Stimulated activated naive B cell treated with anti-CD40 and anti-IgM and Interleukin-4, amounts not matched to agents 10 μg/mL and 1 μg/mL and 100 μg/mL, for 72 hours (primary cell): ENCODE data around the gene TSR1.
A peak's percentile ranks its signal among the peaks of the same experiment; 100 is the strongest.

ENCODE experiments used
- ATAC-seq, 2 donors: fragments of 150-1000 bp; cut with Tn5 transposase; replicated peaks; 2 replicates each; pipeline ENCODE4 v1.10.0; 2021; ENCODE audit warnings: moderate library complexity in 1 of 2
- DNase-seq: peaks from one replicate; pipeline ENCODE4 v3.0.0; 2021
- H3K27ac Mint-ChIP-seq: one replicate; pipeline ENCODE4 v1.8.0; 2022; ENCODE audit warnings: mild to moderate bottlenecking, mixed read lengths
- H3K27me3 Mint-ChIP-seq, 2 donors: one replicate each; pipeline ENCODE4 v1.8.0; 2022; ENCODE audit warnings: mixed read lengths in 2 of 2
- H3K36me3 Mint-ChIP-seq, 2 donors: one replicate each; pipeline ENCODE4 v1.8.0; 2022; ENCODE audit warnings: mixed read lengths in 2 of 2, mild to moderate bottlenecking in 1 of 2
- H3K4me1 Mint-ChIP-seq, 2 donors: one replicate each; pipeline ENCODE4 v1.8.0; 2022; ENCODE audit warnings: mixed read lengths in 2 of 2, mild to moderate bottlenecking in 1 of 2
- H3K4me3 Mint-ChIP-seq, 2 donors: one replicate each; pipeline ENCODE4 v1.8.0; 2022; ENCODE audit warnings: mild to moderate bottlenecking in 2 of 2, mixed read lengths in 2 of 2, moderate library complexity in 1 of 2
- H3K9me3 Mint-ChIP-seq, 2 donors: one replicate each; pipeline ENCODE4 v1.8.0; 2022; ENCODE audit warnings: mixed read lengths in 2 of 2, mild to moderate bottlenecking in 1 of 2

The TSR1 gene

DNA sequence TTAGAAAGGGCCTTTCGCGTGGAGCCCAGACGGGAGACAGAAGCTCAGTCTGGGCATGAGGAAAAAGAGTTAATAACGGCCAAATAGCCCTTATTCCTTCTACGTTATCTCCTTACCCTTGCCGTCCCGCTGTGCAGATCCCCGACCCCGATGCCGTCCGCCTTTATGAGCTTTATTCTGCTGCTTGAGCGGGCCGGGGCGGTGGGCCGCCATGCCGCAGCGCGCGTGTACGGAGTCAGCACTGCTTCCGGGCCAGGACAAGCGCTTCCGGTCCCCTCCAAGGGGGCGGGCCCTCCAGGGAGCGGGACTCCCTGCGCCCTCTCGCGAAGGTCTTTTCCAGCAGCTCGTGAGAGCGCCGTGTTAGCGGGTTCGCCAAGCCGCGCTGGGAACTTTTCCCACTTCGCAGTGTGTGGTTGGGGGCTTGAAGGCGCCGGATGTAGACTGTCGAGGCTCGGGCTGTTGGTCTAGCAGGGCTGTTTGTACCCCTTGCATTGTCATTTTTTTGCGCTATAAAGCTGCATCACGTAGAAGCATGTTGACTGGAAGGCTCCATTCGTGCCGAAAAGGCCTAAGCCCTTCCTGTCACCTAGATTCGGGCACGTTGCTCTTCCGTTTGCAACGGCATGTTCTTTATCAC is at the start of gene TSR1:
TSS of gene TSR1 (minus strand) at position 243 of the 637 bp plus-strand sequence. CDS start at position 213, 30 bp downstream.
- ATAC-seq (peak; percentile 88 to 89), DNase-seq (peak; percentile 81)
- Mint-ChIP-seq H3K27ac (peak within 1 kb of the TSS; percentile 99), H3K4me3 (peak within 1 kb of the TSS; percentile 97 to 99), H3K27me3 (no peaks in the 10 kb centered on the region), H3K36me3 (peaks cover 8 to 11% of the 10 kb centered on the region in 2 donors), H3K9me3 (no peaks in the 10 kb centered on the region), H3K4me1 (peaks cover 16 to 25% of the 10 kb centered on the region in 2 donors)

DNA sequence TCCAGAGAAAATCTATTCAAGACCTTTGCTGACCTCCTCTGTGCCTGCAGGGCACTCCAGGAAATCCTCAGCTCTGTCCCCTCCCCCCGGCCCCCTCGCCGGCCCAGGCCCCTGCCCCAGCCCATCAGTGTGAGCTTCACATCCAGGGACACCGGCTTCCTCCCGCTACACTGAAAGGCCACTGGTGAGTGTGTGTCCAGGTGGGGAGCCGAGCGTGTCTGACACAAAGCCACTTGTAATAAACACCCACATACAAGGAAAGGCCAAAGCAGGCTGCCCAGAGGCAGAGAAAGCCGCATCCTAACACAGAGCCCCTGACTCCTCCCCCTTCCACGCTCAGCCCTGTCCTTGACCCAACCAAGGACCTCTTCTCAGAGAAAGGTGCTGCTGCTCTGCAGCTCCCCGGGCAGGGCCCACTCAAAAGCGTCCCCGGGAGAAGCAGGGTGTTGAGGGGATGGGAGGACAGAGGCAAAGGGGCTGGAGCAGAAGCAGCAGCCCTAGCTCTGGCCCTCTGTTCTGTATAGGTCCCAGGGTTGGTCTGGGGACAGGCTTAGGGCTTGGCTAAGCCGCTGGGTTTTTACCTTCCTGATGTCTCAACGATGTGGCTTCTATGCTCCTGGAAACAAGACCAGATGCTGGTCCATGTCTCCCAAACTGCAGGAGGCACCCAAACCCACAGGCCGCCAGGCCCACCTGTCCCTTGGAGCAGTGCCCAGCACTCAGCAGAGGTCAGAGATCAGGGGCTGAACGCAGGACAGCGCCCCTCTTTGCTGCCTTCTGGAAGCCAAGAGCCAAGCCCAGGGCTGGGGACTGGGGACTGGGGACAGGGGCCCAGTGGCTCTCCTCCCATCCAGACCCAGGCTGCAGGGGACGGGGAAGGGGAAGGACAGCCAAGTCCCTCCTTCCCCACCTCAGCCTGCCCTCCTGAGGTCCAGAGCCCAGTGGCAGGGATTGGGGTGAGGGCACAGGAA is 49.3 kb upstream of the TSR1 start:
- Mint-ChIP-seq H3K36me3 (peaks cover 13 to 23% of the 10 kb centered on the region in 2 donors), H3K4me1 (peaks cover 14 to 33% of the 10 kb centered on the region in 2 donors), H3K27ac (no peak overlapping the region), H3K27me3 (no peaks in the 10 kb centered on the region), H3K4me3 (no peak overlapping the region), H3K9me3 (no peaks in the 10 kb centered on the region)
- ATAC-seq (no peak), DNase-seq (no peak)

DNA sequence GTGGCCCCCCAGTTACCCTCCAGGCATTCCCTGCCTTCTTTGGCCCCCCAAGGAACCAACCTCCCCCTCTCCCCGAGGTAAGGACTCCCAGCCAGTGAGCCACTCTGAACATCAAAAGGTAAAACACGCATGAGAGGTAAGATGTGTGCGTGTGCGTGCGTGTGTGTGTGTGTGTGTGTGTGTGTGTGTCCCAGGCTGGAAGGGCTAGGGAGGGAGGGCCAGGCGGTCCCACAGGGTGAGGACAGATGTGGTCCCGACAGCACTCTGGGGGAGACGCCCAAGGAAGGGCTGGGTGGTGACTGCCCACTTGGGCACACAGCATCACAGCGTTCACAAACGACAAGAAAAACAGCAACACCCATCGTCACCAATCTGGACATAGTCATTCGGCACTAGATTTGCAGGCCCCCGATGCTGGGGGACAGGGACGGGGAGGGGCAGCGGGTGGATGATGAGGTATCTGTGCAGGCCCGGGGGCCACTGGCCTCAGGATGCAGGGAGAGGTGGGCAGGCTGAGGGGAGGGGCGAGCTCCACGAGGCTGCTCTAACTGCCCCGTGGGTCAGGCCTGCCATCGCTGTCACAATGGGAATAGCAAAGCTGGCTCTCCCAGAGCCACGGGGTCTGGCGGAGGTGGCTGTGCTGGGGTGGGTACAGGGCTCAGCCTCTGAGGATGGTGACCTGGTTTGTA is 48.3 kb upstream of the TSR1 start:
- Mint-ChIP-seq H3K27ac (peak overlapping the region; percentile 51), H3K36me3 (peaks cover 13 to 22% of the 10 kb centered on the region in 2 donors)
- no peak for ATAC-seq

DNA sequence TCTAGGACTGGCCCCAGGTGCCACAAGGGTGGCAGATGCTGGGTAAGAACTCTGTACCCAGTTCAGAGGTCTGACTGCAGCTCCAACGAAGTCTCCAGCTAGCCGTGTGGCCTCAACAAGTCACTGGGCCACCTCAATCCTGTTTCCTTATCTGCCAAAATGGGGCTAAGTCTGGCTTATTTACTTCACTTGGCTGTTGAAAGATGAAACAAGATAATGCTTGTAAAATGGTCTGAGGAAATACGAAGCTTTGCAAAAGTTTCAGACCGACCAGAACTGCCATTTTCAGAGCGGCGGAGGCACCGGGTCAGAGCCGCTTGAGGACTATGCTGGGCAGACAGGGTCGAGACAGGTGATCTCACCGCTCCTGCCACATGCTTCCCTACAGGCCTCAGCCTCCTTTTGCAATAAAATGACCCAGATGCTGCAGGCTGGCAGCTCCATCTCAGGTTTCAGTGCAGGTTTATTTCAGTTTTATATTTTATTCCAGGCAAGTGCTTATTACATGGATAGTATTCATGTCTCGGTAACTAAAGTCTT is 47.4 kb upstream of the TSR1 start:
- no peak for DNase-seq
- ATAC-seq: no peak

More for the DNA sequence above, 48.3 kb upstream of the TSR1 start:
- Mint-ChIP-seq H3K4me1 (peaks cover 13 to 24% of the 10 kb centered on the region in 2 donors), H3K4me3 (no peak overlapping the region), H3K27me3 (no peaks in the 10 kb centered on the region), H3K9me3 (no peaks in the 10 kb centered on the region)
- no peak for DNase-seq

DNA sequence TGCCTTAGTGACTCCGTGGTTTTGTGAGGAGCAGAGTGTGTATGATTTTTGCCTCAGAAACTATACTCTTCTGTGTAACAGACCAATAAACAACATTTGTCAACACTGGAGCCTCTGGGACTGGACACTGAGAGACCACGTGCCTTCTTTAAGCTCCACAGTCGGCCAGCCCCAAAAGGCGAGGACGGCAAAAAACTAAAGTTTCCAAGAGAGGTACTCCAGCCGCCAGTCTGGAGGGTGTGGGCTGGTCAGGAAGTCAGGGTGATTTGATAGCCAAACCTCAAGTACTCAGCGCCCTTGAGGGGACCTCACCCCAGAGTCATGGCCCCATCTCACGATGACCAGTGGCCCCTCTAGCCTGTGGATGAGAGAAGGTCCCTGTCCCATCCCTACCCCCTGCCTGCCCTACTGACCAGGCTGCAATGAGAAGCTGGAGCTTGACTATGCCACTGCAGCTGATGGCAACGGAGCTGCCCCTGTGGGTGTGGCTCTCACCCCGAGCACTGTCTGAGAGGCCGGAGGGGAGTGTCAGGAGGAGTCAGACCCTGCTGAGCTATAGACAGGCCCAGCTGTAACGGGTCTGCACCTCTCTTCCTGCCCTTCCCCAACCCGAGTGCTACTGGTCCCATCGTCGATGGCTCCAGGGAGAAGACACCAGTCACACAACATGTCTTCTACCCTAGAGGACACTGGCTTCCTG is 44.8 kb upstream of the TSR1 start:
- H3K36me3 Mint-ChIP-seq: peaks cover 14 to 20% of the 10 kb centered on the region in 2 donors
- ATAC-seq: no peak
- peaks cover 2 to 5% of the 10 kb centered on the region in 2 donors for H3K4me1 Mint-ChIP-seq
- H3K4me3 Mint-ChIP-seq: no peak overlapping the region
- H3K9me3 Mint-ChIP-seq: no peaks in the 10 kb centered on the region
- no peak overlapping the region for H3K27ac Mint-ChIP-seq
- H3K27me3 Mint-ChIP-seq: no peaks in the 10 kb centered on the region
- DNase-seq: no peak

More for the DNA sequence above, 47.4 kb upstream of the TSR1 start:
- Mint-ChIP-seq H3K36me3 (peaks cover 13 to 19% of the 10 kb centered on the region in 2 donors), H3K27me3 (no peaks in the 10 kb centered on the region), H3K27ac (no peak overlapping the region), H3K4me3 (no peak overlapping the region), H3K9me3 (no peaks in the 10 kb centered on the region), H3K4me1 (peaks cover 8 to 15% of the 10 kb centered on the region in 2 donors)

DNA sequence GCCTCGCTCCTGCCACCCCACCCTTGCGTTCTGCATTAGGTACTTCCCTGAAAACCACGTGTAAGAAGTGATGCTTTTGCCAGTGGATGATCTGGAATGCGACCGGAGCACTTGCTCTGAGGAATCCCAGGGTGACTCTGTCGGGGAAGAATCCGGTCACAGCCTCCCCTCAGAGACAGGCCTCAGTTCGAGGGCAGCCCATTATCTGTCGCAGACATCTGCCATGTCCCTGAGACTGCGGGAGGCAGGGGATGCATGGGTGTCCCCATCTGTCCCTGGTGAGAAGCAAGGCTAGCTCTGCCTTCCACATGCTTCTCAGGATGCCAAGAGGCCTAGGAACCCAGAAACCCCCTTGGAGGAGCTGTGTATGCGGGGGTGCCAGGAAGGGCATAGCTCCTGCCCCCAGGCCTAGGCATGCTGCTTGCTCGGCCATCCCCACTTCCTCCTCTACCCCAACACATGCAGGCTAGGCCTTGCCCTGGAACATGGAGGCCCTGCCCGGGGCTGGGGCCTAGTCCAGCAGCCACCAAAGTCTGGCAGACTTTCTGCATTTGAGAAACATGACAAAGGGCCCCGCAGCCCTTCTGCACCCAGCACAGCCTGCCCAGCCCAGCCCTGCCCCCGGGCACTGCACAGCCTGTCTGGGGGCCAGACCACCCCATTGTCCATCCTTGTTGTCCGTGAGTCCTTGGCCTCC is 44.1 kb upstream of the TSR1 start:
- Mint-ChIP-seq H3K4me3 (no peak overlapping the region), H3K9me3 (no peaks in the 10 kb centered on the region), H3K4me1 (peaks cover 2 to 5% of the 10 kb centered on the region in 2 donors), H3K27me3 (no peaks in the 10 kb centered on the region), H3K27ac (no peak overlapping the region), H3K36me3 (peaks cover 17 to 23% of the 10 kb centered on the region in 2 donors)
- ATAC-seq (no peak), DNase-seq (no peak)

DNA sequence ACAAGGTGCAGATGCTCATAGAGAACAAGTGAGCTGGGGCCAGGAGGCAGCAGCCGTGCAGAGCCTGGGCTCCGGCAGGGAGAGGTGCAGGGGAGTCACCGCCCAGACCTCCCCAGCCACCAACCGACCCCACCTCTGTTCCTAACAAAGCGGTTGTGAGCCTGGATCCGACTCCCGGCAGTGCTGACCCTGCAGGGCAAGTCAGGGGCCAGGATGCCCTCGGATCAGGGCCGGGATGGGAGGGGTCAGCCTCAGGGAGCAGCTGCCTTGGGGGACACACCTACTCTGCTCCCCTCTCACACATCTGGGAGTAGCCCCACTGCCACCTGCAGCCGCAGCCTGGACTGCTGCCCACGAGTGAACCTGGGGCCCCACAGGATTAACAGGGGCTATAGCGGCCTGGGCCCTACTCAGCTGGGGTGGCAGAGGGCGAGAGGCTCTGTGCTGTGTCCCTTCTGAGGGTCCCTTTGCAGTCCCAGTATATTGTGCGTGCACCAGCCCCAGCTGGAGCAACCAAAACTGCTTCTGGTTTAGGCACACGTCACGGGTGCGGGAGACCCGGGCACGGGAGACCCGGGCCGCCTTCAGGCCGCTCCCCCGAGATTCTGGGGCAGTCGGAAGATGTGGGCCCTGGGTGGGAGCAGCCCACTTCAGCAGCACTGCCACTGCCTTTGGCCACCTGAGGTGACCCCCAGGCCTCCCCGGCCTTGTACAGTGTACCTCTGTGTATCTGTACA is 43.4 kb upstream of the TSR1 start:
- Mint-ChIP-seq H3K9me3 (no peaks in the 10 kb centered on the region), H3K27ac (no peak overlapping the region), H3K36me3 (peaks cover 20 to 30% of the 10 kb centered on the region in 2 donors), H3K27me3 (no peaks in the 10 kb centered on the region), H3K4me1 (peaks cover 2 to 5% of the 10 kb centered on the region in 2 donors), H3K4me3 (no peak overlapping the region)
- DNase-seq (no peak), ATAC-seq (no peak)

DNA sequence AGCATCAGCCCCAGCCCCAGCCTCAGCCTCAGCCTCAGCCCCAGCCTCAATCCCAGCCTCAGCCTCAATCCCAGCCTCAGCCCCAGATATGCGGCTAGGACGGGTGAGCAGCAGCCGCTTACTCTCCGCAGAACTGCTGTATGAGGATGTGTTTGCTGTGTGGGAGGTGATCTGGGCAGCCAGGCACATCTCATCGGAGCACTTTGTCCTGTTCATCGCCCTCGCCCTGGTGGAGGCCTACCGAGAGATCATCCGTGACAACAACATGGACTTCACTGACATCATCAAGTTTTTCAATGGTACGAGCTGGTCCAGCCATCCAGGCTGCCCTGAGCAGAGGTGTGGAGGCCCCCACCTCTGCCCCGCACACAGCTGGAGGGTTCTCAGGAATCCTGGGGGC is 42.6 kb upstream of the TSR1 start:
- H3K4me1 Mint-ChIP-seq: peaks cover 2 to 5% of the 10 kb centered on the region in 2 donors
- no peak overlapping the region for H3K27ac Mint-ChIP-seq

DNA sequence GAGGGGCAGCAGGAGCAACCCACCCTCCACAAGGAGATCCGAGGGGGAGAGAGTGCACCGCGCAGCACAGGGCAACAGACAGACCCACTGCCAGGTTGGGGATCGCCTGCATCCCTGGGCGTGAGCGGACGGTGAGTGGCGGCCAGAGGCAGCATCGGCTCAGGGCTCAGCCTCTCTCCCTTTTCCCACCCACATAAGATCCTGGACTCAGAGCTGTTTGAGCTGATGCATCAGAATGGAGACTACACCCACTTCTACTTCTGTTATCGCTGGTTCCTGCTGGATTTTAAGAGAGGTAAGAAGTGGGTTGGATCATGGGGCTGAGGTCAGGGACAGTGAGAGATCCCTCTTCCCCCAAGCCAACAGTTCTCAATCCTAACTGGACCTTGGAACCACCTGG is 41.4 kb upstream of the TSR1 start:
- Mint-ChIP-seq H3K36me3 (peaks cover 22 to 39% of the 10 kb centered on the region in 2 donors), H3K4me1 (no peaks in the 10 kb centered on the region), H3K27ac (no peak overlapping the region), H3K27me3 (no peaks in the 10 kb centered on the region), H3K4me3 (no peak overlapping the region), H3K9me3 (no peaks in the 10 kb centered on the region)
- DNase-seq (no peak), ATAC-seq (no peak)

More for the DNA sequence above, 42.6 kb upstream of the TSR1 start:
- H3K36me3 Mint-ChIP-seq: peaks cover 20 to 31% of the 10 kb centered on the region in 2 donors
- DNase-seq (no peak), ATAC-seq (no peak)
- H3K4me3 Mint-ChIP-seq: no peak overlapping the region
- H3K9me3 Mint-ChIP-seq: no peaks in the 10 kb centered on the region
- H3K27me3 Mint-ChIP-seq: no peaks in the 10 kb centered on the region

DNA sequence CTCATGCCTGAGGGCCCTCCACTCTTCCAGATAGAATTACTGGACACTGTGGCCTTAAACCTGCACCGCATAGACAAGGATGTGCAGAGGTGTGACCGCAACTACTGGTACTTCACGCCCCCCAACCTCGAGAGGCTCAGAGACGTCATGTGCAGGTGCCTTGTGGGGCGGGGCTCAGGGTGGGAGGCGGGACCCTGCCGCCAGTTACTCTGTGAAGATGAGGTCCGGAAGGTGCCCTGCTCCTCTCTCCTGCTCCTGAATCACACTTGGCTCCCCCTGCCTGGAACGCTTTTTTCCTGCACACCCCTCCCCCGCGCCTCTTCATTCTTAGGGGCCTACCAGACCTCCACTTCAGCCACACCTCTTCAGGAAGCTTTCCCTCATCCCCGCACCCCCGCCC is 39.9 kb upstream of the TSR1 start:
- Mint-ChIP-seq H3K27me3 (no peaks in the 10 kb centered on the region), H3K36me3 (peaks cover 26 to 46% of the 10 kb centered on the region in 2 donors), H3K27ac (no peak overlapping the region), H3K4me3 (no peak overlapping the region), H3K4me1 (no peaks in the 10 kb centered on the region), H3K9me3 (no peaks in the 10 kb centered on the region)
- DNase-seq (no peak), ATAC-seq (no peak)

DNA sequence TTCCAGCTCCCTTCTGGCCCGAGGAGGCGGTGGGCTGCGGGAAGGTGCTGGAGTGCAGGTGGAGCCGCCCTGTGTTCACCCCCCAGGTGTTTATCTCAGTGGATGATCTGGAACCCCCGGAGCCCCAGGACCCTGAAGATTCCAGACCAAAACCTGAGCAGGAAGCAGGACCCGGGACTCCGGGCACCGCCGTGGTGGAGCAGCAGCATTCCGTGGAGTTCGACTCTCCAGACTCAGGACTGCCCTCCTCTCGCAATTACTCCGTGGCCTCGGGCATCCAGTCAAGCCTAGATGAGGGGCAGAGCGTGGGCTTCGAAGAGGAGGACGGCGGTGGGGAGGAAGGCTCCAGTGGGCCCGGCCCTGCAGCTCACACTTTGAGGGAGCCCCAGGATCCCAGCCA is 39.1 kb upstream of the TSR1 start:
- no peak overlapping the region for H3K27ac Mint-ChIP-seq
- no peaks in the 10 kb centered on the region for H3K27me3 Mint-ChIP-seq
- DNase-seq: no peak
- H3K36me3 Mint-ChIP-seq: peaks cover 26 to 47% of the 10 kb centered on the region in 2 donors
- no peak for ATAC-seq
- no peaks in the 10 kb centered on the region for H3K4me1 Mint-ChIP-seq
- H3K9me3 Mint-ChIP-seq: no peaks in the 10 kb centered on the region
- no peak overlapping the region for H3K4me3 Mint-ChIP-seq

DNA sequence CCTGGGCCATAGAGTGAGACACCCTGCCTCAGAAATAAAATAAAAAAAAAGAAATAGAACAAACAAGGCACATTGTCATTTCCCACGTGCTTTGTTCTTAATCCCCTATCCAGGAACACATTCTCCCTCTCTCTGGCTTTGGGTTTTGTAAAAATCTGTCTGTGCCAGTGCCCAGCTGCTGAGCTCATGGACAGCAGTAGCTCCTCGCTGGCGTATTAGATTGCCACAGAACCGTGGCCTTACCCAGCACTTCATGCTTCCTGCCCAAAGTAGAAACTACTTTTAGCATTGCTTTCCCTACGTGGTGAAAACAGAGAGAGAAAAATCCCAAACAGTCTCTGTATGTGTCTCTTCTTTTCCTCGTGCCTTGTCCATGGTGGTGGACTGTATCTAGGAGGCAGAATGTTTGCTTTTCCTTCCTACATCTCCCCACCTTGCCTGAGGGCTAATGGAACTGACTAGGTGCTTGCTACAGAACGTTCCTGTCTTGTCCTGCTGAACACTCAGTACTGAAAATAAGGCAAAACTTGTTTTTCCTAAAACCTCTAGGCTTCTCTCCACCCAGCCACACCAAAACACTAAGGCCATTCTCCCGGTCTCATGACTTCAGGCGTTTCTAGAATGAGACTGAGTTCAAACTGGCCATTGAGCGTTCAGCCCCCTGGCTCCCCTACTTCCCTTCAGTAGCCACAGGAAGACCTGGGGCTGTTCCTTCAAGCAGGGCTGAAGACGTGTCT is 38.5 kb upstream of the TSR1 start:
- no peaks in the 10 kb centered on the region for H3K27me3 Mint-ChIP-seq
- no peak overlapping the region for H3K4me3 Mint-ChIP-seq
- H3K36me3 Mint-ChIP-seq: peaks cover 31 to 47% of the 10 kb centered on the region in 2 donors
- no peaks in the 10 kb centered on the region for H3K9me3 Mint-ChIP-seq
- H3K4me1 Mint-ChIP-seq: no peaks in the 10 kb centered on the region
- ATAC-seq (no peak), DNase-seq (no peak)
- H3K27ac Mint-ChIP-seq: no peak overlapping the region
